Mesenchymal stem cell (in vitro differentiated cells and primary cell): Measurements from ENCODE around the gene CROCC2.

Experiments used
- DNase-seq: peaks from one replicate; pipeline ENCODE4 v3.0.0-alpha.2; 2013
- H2AFZ ChIP-seq: one replicate; pipeline ENCODE4 v1.6.1; 2013; ENCODE audit warnings: low read depth, mild to moderate bottlenecking, control low read depth, inconsistent platforms, low read length, moderate library complexity
- H2AK5ac ChIP-seq: 2 replicates; pipeline ENCODE4 v1.6.1; 2013; ENCODE audit warnings: low read length, moderate library complexity, mild to moderate bottlenecking, inconsistent platforms; ENCODE audit not compliant: severe bottlenecking
- H2BK120ac ChIP-seq: one replicate; pipeline ENCODE4 v1.6.1; 2013; ENCODE audit warnings: low read depth, mild to moderate bottlenecking, inconsistent platforms, low read length, moderate library complexity
- H2BK12ac ChIP-seq, 2 experiments: one replicate each; pipeline ENCODE4 v1.6.1; 2013; ENCODE audit warnings: inconsistent platforms in 2 of 2, low read length in 2 of 2, mild to moderate bottlenecking in 2 of 2, moderate library complexity in 2 of 2, control low read depth in 1 of 2
- H2BK15ac ChIP-seq: one replicate; pipeline ENCODE4 v1.6.1; 2013; ENCODE audit warnings: mild to moderate bottlenecking, low read depth, inconsistent platforms; ENCODE audit not compliant: poor library complexity, severe bottlenecking
- H2BK5ac ChIP-seq: 2 replicates; pipeline ENCODE4 v1.6.1; 2013; ENCODE audit warnings: low read depth, mild to moderate bottlenecking, low read length, control low read depth, inconsistent platforms; ENCODE audit not compliant: poor library complexity, severe bottlenecking
- H3K14ac ChIP-seq, 2 experiments: one replicate each; pipeline ENCODE4 v1.6.1; 2013; ENCODE audit warnings: inconsistent platforms in 2 of 2, low read length in 2 of 2, control low read depth in 1 of 2, mild to moderate bottlenecking in 1 of 2, moderate library complexity in 1 of 2
- H3K18ac ChIP-seq, 2 experiments: one replicate each; pipeline ENCODE4 v1.6.1; 2013; ENCODE audit warnings: inconsistent platforms in 2 of 2, low read length in 2 of 2, control low read depth in 1 of 2, low read depth in 1 of 2, mild to moderate bottlenecking in 1 of 2
- H3K23ac ChIP-seq, 2 experiments: one replicate each; pipeline ENCODE4 v1.6.1; 2013; ENCODE audit warnings: inconsistent platforms in 2 of 2, low read length in 2 of 2, mild to moderate bottlenecking in 2 of 2, moderate library complexity in 2 of 2, control low read depth in 1 of 2
- H3K27ac ChIP-seq: 2 replicates; pipeline ENCODE4 v1.5.1; 2013; ENCODE audit warnings: mild to moderate bottlenecking, moderate library complexity, low read length, control low read depth, inconsistent platforms; ENCODE audit not compliant: poor library complexity, severe bottlenecking
- H3K27me3 ChIP-seq, 2 experiments: 2 replicates each; pipeline versions ENCODE4 v1.6.1 to v1.7.0; 2013; ENCODE audit warnings: low read length in 2 of 2, mild to moderate bottlenecking in 2 of 2, moderate library complexity in 2 of 2, control low read depth in 1 of 2, inconsistent platforms in 1 of 2; ENCODE audit not compliant: control insufficient read depth in 1 of 2, insufficient read depth in 1 of 2
- H3K36me3 ChIP-seq, 2 experiments: 2 replicates each; pipeline versions ENCODE4 v1.6.1 to v1.7.0; 2013; ENCODE audit warnings: low read length in 2 of 2, control low read depth in 1 of 2, inconsistent platforms in 1 of 2, low read depth in 1 of 2, mild to moderate bottlenecking in 1 of 2; ENCODE audit not compliant: insufficient read depth in 2 of 2, control insufficient read depth in 1 of 2
- H3K4ac ChIP-seq, 2 experiments: one replicate each; pipeline ENCODE4 v1.6.1; 2013; ENCODE audit warnings: inconsistent platforms in 2 of 2, low read length in 2 of 2, mild to moderate bottlenecking in 2 of 2, moderate library complexity in 2 of 2, control low read depth in 1 of 2, low read depth in 1 of 2
- H3K4me1 ChIP-seq: 2 replicates; pipeline ENCODE4 v1.6.1; 2013; ENCODE audit warnings: low read depth, low read length, control low read depth; ENCODE audit not compliant: control insufficient read depth, insufficient read depth
- H3K4me2 ChIP-seq: 2 replicates; pipeline ENCODE4 v1.6.1; 2013; ENCODE audit warnings: low read length, mild to moderate bottlenecking, inconsistent platforms; ENCODE audit not compliant: poor library complexity, severe bottlenecking
- H3K4me3 ChIP-seq, 2 experiments: 2 replicates each; pipeline versions ENCODE4 v1.5.1 to v1.7.0; 2013; ENCODE audit warnings: low read length in 2 of 2, mild to moderate bottlenecking in 2 of 2, control low read depth in 1 of 2, low read depth in 1 of 2; ENCODE audit not compliant: insufficient read depth in 1 of 2
- H3K79me1 ChIP-seq: replicated peaks from 2 replicates; pipeline ENCODE4 v1.6.1; 2013; ENCODE audit warnings: mild to moderate bottlenecking, control low read depth, low read length, inconsistent platforms; ENCODE audit not compliant: poor library complexity, severe bottlenecking
- H3K9ac ChIP-seq: 2 replicates; pipeline ENCODE4 v1.7.0; 2013; ENCODE audit warnings: mild to moderate bottlenecking, low read length, moderate library complexity
- H3K9me3 ChIP-seq: 2 replicates; pipeline ENCODE4 v1.7.0; 2013; ENCODE audit warnings: mild to moderate bottlenecking, low read length; ENCODE audit not compliant: control insufficient read depth
- H4K8ac ChIP-seq: one replicate; pipeline ENCODE4 v1.6.1; 2013; ENCODE audit warnings: inconsistent platforms, mild to moderate bottlenecking, low read length, moderate library complexity
- H4K91ac ChIP-seq: one replicate; pipeline ENCODE4 v1.6.1; 2013; ENCODE audit warnings: mild to moderate bottlenecking, low read length, inconsistent platforms
- WGBS: methylation state at CpG from one replicate; pipeline ENCODE4 v1.1.7; 2013; ENCODE audit warnings: mixed read lengths; 5-methylcytosine and 5-hydroxymethylcytosine counted together

CROCC2 gene

GRCh38 chr2:241017228-241017940, 111.2 kb downstream of the CROCC2 start:
- Histone ChIP-seq H3K9me3 (no peaks in the 10 kb centered on the region), H2BK15ac (no peak overlapping the region), H3K36me3 (peaks cover 0 to 88% of the 10 kb centered on the region in 2 experiments), H3K4ac (no peak overlapping the region), H3K27ac (no peak overlapping the region), H3K79me1 (no peaks in the 10 kb centered on the region), H3K4me3 (no peak overlapping the region), H3K18ac (no peak overlapping the region), H2AFZ (no peak overlapping the region), H3K9ac (no peak overlapping the region), H3K23ac (no peak overlapping the region), H3K14ac (no peak overlapping the region), H3K4me2 (no peak overlapping the region), H4K91ac (no peak overlapping the region), H2AK5ac (no peak overlapping the region), H3K4me1 (no peaks in the 10 kb centered on the region), H2BK120ac (no peak overlapping the region), H2BK12ac (no peak overlapping the region), H4K8ac (no peak overlapping the region), H3K27me3 (peaks cover 0 to 4% of the 10 kb centered on the region in 2 experiments), H2BK5ac (no peak overlapping the region)
- WGBS, result 92% methylated on average over 13 of the region's 13 CpGs
- no peak for DNase-seq

DNA sequence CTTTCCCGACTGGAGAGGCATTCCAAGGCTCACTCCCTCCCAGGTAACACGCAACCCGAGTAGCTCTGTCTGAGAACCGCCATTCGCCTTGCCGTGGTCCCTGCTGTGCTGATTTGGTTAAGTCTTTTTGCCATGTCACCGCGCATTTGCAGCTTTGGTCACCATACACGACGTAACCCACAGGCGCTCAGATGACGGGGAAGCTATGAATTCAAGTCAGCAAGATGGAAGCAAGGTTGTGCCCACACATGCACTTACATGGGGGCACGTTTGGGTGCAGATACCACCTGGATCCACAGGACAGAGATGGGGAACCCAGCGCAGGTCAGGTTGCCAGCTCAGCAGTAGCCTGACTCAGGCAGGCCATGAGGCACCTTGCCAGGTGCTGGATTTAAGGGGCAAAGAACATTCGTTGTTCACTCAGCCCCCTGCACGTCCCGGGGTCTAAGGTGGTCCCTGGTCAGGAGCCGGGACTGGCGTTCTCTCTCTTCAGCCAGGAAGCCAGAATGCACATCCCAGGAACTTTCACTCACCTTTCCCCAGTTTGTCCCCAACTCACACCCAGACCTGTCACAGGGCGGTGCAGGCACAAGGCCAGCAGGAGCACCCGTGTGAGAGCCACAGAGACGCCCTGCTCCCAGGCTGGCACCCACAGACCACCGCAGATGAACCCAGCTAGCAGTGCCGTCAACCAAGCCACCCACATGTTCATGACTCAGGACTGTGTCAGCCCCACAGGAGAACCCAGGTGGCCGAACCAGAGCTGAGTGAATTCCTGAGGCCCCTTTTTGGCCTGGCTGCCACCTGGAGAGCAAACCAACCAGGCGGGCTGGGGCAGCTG, 112.1 kb downstream of the CROCC2 start:
- Histone ChIP-seq H3K4ac (no peak overlapping the region), H3K23ac (no peak overlapping the region), H3K4me3 (no peak overlapping the region), H3K79me1 (no peaks in the 10 kb centered on the region), H2AFZ (no peak overlapping the region), H3K27me3 (peaks cover 0 to 4% of the 10 kb centered on the region in 2 experiments), H4K8ac (no peak overlapping the region), H3K36me3 (peaks cover 0 to 91% of the 10 kb centered on the region in 2 experiments), H2BK15ac (no peak overlapping the region), H3K27ac (no peak overlapping the region), H2AK5ac (no peak overlapping the region), H3K14ac (no peak overlapping the region), H3K9ac (no peak overlapping the region), H4K91ac (no peak overlapping the region), H3K4me1 (no peaks in the 10 kb centered on the region), H2BK12ac (no peak overlapping the region), H3K4me2 (no peak overlapping the region), H3K18ac (no peak overlapping the region), H3K9me3 (no peaks in the 10 kb centered on the region), H2BK5ac (no peak overlapping the region), H2BK120ac (no peak overlapping the region)
- WGBS, result 91% methylated on average over 26 of the region's 26 CpGs
- no peak for DNase-seq

DNA sequence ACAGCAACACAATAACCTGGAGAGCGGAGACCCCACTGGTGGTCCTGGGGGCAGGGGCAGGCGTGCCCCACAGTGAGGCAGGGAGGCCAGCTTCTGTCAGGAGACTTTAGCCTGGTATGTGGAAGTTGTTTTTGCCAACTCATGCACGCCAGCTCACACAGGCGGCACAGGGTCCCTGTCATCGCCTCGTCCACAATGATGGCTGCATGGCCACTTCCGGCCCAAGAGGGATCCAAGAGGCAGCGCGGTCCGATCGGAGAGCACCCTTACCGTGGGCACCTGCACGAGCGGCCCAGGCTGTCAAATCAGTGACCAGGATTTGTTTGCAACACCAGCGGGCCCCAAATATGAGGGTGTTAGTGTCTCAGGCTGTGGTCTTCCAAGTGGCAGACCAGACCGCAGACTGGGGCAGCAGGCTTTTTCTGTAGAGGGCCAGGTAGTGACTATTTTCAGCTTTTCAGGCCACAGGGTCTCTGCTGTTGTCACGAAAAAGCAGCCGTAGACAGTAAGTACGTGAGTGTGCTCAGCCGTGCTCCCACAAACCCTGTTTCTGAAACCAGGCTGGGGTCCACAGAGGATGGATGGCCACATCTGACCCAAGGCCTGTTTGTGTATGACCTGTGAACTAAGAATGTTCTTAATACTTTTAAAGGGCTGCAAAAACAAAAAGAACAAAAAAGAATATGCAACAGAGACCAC, 113.5 kb downstream of the CROCC2 start:
- WGBS, result 93% methylated on average over 20 of the region's 20 CpGs
- H3K27ac ChIP-seq, result no peak overlapping the region
- no peaks in the 10 kb centered on the region for H3K79me1 ChIP-seq
- no peak overlapping the region for H3K18ac ChIP-seq
- H3K9me3 ChIP-seq, result no peaks in the 10 kb centered on the region
- H4K91ac ChIP-seq, result no peak overlapping the region
- peaks cover 0 to 4% of the 10 kb centered on the region in 2 experiments for H3K27me3 ChIP-seq
- H2BK5ac ChIP-seq, result no peak overlapping the region
- H3K14ac ChIP-seq, result no peak overlapping the region
- H3K4me2 ChIP-seq, result no peak overlapping the region
- H3K4ac ChIP-seq, result no peak overlapping the region
- H3K23ac ChIP-seq, result no peak overlapping the region
- H4K8ac ChIP-seq, result no peak overlapping the region
- H2BK12ac ChIP-seq, result no peak overlapping the region
- H3K4me3 ChIP-seq, result no peak overlapping the region
- no peaks in the 10 kb centered on the region for H3K4me1 ChIP-seq
- H3K9ac ChIP-seq, result no peak overlapping the region
- peaks cover 0 to 83% of the 10 kb centered on the region in 2 experiments for H3K36me3 ChIP-seq
- H2BK120ac ChIP-seq, result no peak overlapping the region
- DNase-seq, result no peak
- no peak overlapping the region for H2BK15ac ChIP-seq
- no peak overlapping the region for H2AK5ac ChIP-seq
- H2AFZ ChIP-seq, result no peak overlapping the region

DNA sequence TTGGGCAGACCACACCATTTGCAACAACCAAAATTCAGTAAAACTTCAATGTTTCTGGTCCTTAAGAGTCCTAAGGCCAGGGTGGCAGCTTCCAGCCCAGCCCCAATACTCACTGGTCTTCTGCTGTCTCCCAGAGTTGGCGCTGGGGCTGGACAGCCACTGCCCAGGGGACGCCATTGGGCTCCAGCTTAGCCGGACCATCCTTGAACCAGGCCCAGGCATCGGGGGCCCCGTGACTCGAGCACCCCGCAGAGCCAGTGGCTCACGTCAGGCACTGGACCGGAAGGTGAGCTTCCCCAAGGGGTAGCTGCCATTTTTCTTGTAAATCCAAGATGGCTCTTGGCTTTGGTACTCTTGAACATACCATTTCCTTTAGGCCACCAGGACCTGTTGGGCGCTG, 114.1 kb downstream of the CROCC2 start:
- H4K8ac ChIP-seq, result no peak overlapping the region
- H2BK5ac ChIP-seq, result no peak overlapping the region
- peaks cover 0 to 4% of the 10 kb centered on the region in 2 experiments for H3K27me3 ChIP-seq
- H3K27ac ChIP-seq, result no peak overlapping the region
- WGBS, result 94% methylated on average over 10 of the region's 10 CpGs
- H3K18ac ChIP-seq, result no peak overlapping the region
- no peak overlapping the region for H2BK120ac ChIP-seq
- peaks cover 4% of the 10 kb centered on the region for H3K9me3 ChIP-seq
- H3K4me3 ChIP-seq, result no peak overlapping the region
- H4K91ac ChIP-seq, result no peak overlapping the region
- H3K9ac ChIP-seq, result no peak overlapping the region
- H2AFZ ChIP-seq, result no peak overlapping the region
- no peak overlapping the region for H3K4ac ChIP-seq
- no peaks in the 10 kb centered on the region for H3K4me1 ChIP-seq
- peaks cover 0 to 82% of the 10 kb centered on the region in 2 experiments for H3K36me3 ChIP-seq
- H3K4me2 ChIP-seq, result no peak overlapping the region
- DNase-seq, result no peak
- H2BK12ac ChIP-seq, result no peak overlapping the region
- H2BK15ac ChIP-seq, result no peak overlapping the region
- H3K23ac ChIP-seq, result no peak overlapping the region
- H2AK5ac ChIP-seq, result no peak overlapping the region
- H3K79me1 ChIP-seq, result no peaks in the 10 kb centered on the region
- H3K14ac ChIP-seq, result no peak overlapping the region
